HEK293 (cell line): ENCODE measurements around the gene CAMTA2.
A peak's percentile ranks its signal among the peaks of the same experiment; 100 is the strongest.

Experiments used
- CTCF ChIA-PET: fragments of 350-600 bp; formaldehyde crosslinking; extraction: SDS; loops from one replicate; lab custom pipeline; 2021; ENCODE audit warnings: antibody characterized with exemption; lab: Yijun Ruan, JAX
- POLR2A ChIA-PET: fragments of 300-600 bp; formaldehyde crosslinking; extraction: SDS; loops from one replicate; lab custom pipeline; 2020; ENCODE audit warnings: antibody characterized with exemption, inconsistent platforms; lab: Yijun Ruan, JAX
- H3K27ac ChIP-seq: fragments of 200-500 bp; sonication (Bioruptor generic); 2 replicates; pipeline ENCODE4 v1.5.1; 2014; ENCODE audit warnings: low read depth, low read length, control low read depth, inconsistent platforms; ENCODE audit errors: extremely low read depth
- H3K36me3 ChIP-seq, 2 experiments: fragments of 200-500 bp in 1 of 2; sonication (Bioruptor generic) in 1 of 2; 1 replicate in 1 of 2; 2 replicates in 1 of 2; pipeline ENCODE4 v1.5.1; 2014 to 2017; ENCODE audit warnings: inconsistent platforms in 2 of 2, low read length in 2 of 2; ENCODE audit not compliant: control insufficient read depth in 2 of 2, insufficient read depth in 1 of 2
- H3K4me1 ChIP-seq: fragments of 200-500 bp; sonication (Bioruptor generic); 2 replicates; pipeline ENCODE4 v1.5.1; 2014; ENCODE audit warnings: mild to moderate bottlenecking, low read length, inconsistent platforms; ENCODE audit not compliant: control insufficient read depth, insufficient read depth
- H3K4me3 ChIP-seq: 2 replicates; pipeline ENCODE4 v1.5.1; 2011; ENCODE audit warnings: low read depth, mild to moderate bottlenecking, control low read depth, low read length, moderate library complexity
- H3K9me3 ChIP-seq: fragments of 200-500 bp; sonication (Bioruptor generic); 2 replicates; pipeline ENCODE4 v1.5.1; 2014; ENCODE audit warnings: low read depth, low read length, inconsistent platforms; ENCODE audit not compliant: control insufficient read depth, insufficient read depth
- BCL11A ChIP-seq: fragments of 450-650 bp; formaldehyde crosslinking; IDR thresholded peaks from 2 replicates; pipeline ENCODE4 v1.5.1; 2016; ENCODE audit warnings: low read depth, missing biosample characterization, missing genetic modification characterization
- PRDM1 ChIP-seq: fragments of 450-650 bp; formaldehyde crosslinking; IDR thresholded peaks from 2 replicates; pipeline ENCODE4; 2016; ENCODE audit warnings: missing biosample characterization, missing genetic modification characterization
- SCRT1 ChIP-seq: fragments of 450-650 bp; formaldehyde crosslinking; IDR thresholded peaks from 2 replicates; pipeline ENCODE4 v1.5.1; 2016; ENCODE audit warnings: missing biosample characterization, missing genetic modification characterization, borderline replicate concordance
- SP3 ChIP-seq: fragments of 450-650 bp; formaldehyde crosslinking; IDR thresholded peaks from 2 replicates; pipeline ENCODE4 v1.5.1; 2016; ENCODE audit warnings: missing biosample characterization, missing genetic modification characterization
- SP7 ChIP-seq: fragments of 450-650 bp; formaldehyde crosslinking; IDR thresholded peaks from 2 replicates; pipeline ENCODE4 v1.5.1; 2016; ENCODE audit warnings: missing biosample characterization, missing genetic modification characterization
- YY1 ChIP-seq: fragments of 450-650 bp; formaldehyde crosslinking; IDR thresholded peaks from 2 replicates; pipeline ENCODE4 v1.5.1; 2018; ENCODE audit warnings: missing biosample characterization, missing genetic modification characterization
- ZBTB1 ChIP-seq: fragments of 450-650 bp; formaldehyde crosslinking; IDR thresholded peaks from 2 replicates; pipeline ENCODE4 v1.5.1; 2016; ENCODE audit warnings: missing biosample characterization, missing genetic modification characterization
- ZBTB17 ChIP-seq: fragments of 450-650 bp; formaldehyde crosslinking; IDR thresholded peaks from 2 replicates; pipeline ENCODE4 v1.5.1; 2016; ENCODE audit warnings: missing biosample characterization, missing genetic modification characterization
- ZBTB48 ChIP-seq: fragments of 450-650 bp; formaldehyde crosslinking; IDR thresholded peaks from 2 replicates; pipeline ENCODE4 v1.5.1; 2016; ENCODE audit warnings: missing biosample characterization, missing genetic modification characterization
- ZNF133 ChIP-seq: fragments of 450-650 bp; formaldehyde crosslinking; IDR thresholded peaks from 2 replicates; pipeline ENCODE4 v1.5.1; 2016; ENCODE audit warnings: missing biosample characterization, missing genetic modification characterization
- ZNF138 ChIP-seq: fragments of 450-650 bp; formaldehyde crosslinking; IDR thresholded peaks from 2 replicates; pipeline ENCODE4 v1.5.1; 2016; ENCODE audit warnings: missing biosample characterization, missing genetic modification characterization, borderline replicate concordance
- ZNF221 ChIP-seq: fragments of 450-650 bp; formaldehyde crosslinking; IDR thresholded peaks from 2 replicates; pipeline ENCODE4 v1.5.1; 2017; ENCODE audit warnings: missing biosample characterization, missing genetic modification characterization, borderline replicate concordance
- ZNF366 ChIP-seq: fragments of 450-650 bp; formaldehyde crosslinking; conservative IDR thresholded peaks from 2 replicates; pipeline ENCODE4 v1.5.1; 2016; ENCODE audit warnings: missing biosample characterization, missing genetic modification characterization
- ZNF391 ChIP-seq: fragments of 450-650 bp; formaldehyde crosslinking; IDR thresholded peaks from 2 replicates; pipeline ENCODE4 v1.5.1; 2016; ENCODE audit warnings: low read depth, missing biosample characterization, missing genetic modification characterization, borderline replicate concordance
- ZNF571 ChIP-seq: fragments of 450-650 bp; formaldehyde crosslinking; IDR thresholded peaks from 2 replicates; pipeline ENCODE4 v1.5.0; 2017; ENCODE audit warnings: missing biosample characterization, missing genetic modification characterization
- ZNF610 ChIP-seq: fragments of 450-650 bp; formaldehyde crosslinking; IDR thresholded peaks from 2 replicates; pipeline ENCODE4 v1.5.1; 2016; ENCODE audit warnings: missing biosample characterization, missing genetic modification characterization, borderline replicate concordance
- ZNF76 ChIP-seq: fragments of 450-650 bp; formaldehyde crosslinking; IDR thresholded peaks from 2 replicates; pipeline ENCODE4; 2016; ENCODE audit warnings: low read depth, missing biosample characterization, missing genetic modification characterization, borderline replicate concordance
- TF ChIP-seq, protein P1 (sequence below): fragments of 450-650 bp; formaldehyde crosslinking; IDR thresholded peaks from 2 replicates; pipeline ENCODE4 v1.5.0; 2017; ENCODE audit warnings: missing biosample characterization, missing genetic modification characterization, borderline replicate concordance
- TF ChIP-seq, protein P2 (sequence below): fragments of 450-650 bp; formaldehyde crosslinking; IDR thresholded peaks from 2 replicates; pipeline ENCODE4 v1.5.1; 2016; ENCODE audit warnings: missing biosample characterization, missing genetic modification characterization
- TF ChIP-seq, protein P3 (sequence below): fragments of 450-650 bp; formaldehyde crosslinking; IDR thresholded peaks from 2 replicates; pipeline ENCODE4 v1.5.1; 2016; ENCODE audit warnings: missing biosample characterization, missing genetic modification characterization
- TF ChIP-seq, protein P4 (sequence below): fragments of 450-650 bp; formaldehyde crosslinking; IDR thresholded peaks from 2 replicates; pipeline ENCODE4 v1.5.1; 2016; ENCODE audit warnings: missing biosample characterization, missing genetic modification characterization
- TF ChIP-seq, protein P5 (sequence below): fragments of 450-650 bp; IDR thresholded peaks from 2 replicates; pipeline ENCODE4 v1.5.1; 2018; ENCODE audit warnings: missing biosample characterization, mild to moderate bottlenecking, missing genetic modification characterization
- TF ChIP-seq, protein P6 (sequence below): fragments of 450-650 bp; formaldehyde crosslinking; IDR thresholded peaks from 2 replicates; pipeline ENCODE4 v1.5.1; 2016; ENCODE audit warnings: missing biosample characterization, missing genetic modification characterization

The CAMTA2 gene

DNA sequence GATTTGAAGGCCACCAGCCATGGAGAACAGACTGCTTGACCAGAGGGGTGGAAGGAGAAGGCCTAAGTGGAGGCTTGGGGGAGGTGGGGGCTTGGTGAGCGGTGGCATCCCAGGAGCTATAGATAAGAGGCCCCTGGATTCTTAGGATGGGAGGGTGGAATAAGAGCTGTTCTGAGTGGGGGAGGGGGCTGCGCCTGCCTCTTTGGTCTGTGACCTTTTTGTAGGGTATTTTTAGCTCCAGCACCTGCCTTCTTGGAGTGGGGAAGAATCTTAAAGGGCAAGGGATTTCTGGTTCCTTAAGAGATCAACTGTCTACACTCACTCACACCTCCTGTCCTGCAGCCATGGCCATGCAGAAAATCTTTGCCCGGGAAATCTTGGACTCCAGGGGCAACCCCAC lies 36.0 kb downstream of the CAMTA2 start (continued):
- TF ChIP-seq, protein P1, sequence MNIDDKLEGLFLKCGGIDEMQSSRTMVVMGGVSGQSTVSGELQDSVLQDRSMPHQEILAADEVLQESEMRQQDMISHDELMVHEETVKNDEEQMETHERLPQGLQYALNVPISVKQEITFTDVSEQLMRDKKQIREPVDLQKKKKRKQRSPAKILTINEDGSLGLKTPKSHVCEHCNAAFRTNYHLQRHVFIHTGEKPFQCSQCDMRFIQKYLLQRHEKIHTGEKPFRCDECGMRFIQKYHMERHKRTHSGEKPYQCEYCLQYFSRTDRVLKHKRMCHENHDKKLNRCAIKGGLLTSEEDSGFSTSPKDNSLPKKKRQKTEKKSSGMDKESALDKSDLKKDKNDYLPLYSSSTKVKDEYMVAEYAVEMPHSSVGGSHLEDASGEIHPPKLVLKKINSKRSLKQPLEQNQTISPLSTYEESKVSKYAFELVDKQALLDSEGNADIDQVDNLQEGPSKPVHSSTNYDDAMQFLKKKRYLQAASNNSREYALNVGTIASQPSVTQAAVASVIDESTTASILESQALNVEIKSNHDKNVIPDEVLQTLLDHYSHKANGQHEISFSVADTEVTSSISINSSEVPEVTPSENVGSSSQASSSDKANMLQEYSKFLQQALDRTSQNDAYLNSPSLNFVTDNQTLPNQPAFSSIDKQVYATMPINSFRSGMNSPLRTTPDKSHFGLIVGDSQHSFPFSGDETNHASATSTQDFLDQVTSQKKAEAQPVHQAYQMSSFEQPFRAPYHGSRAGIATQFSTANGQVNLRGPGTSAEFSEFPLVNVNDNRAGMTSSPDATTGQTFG: no peak
- TF ChIP-seq, protein P2, sequence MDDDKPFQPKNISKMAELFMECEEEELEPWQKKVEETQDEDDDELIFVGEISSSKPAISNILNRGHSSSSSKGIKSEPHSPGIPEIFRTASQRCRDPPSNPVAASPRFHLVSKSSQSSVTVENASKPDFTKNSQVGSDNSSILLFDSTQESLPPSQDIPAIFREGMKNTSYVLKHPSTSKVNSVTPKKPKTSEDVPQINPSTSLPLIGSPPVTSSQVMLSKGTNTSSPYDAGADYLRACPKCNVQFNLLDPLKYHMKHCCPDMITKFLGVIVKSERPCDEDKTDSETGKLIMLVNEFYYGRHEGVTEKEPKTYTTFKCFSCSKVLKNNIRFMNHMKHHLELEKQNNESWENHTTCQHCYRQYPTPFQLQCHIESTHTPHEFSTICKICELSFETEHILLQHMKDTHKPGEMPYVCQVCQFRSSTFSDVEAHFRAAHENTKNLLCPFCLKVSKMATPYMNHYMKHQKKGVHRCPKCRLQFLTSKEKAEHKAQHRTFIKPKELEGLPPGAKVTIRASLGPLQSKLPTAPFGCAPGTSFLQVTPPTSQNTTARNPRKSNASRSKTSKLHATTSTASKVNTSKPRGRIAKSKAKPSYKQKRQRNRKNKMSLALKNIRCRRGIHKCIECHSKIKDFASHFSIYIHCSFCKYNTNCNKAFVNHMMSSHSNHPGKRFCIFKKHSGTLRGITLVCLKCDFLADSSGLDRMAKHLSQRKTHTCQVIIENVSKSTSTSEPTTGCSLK (tag by site-specific recombination): no peak
- TF ChIP-seq ZNF133 (tag by site-specific recombination): no peak
- TF ChIP-seq, protein P3, sequence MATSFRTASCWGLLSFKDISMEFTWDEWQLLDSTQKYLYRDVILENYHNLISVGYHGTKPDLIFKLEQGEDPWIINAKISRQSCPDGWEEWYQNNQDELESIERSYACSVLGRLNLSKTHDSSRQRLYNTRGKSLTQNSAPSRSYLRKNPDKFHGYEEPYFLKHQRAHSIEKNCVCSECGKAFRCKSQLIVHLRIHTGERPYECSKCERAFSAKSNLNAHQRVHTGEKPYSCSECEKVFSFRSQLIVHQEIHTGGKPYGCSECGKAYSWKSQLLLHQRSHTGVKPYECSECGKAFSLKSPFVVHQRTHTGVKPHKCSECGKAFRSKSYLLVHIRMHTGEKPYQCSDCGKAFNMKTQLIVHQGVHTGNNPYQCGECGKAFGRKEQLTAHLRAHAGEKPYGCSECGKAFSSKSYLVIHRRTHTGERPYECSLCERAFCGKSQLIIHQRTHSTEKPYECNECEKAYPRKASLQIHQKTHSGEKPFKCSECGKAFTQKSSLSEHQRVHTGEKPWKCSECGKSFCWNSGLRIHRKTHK (tag by site-specific recombination): no peak
- no peak for TF ChIP-seq SCRT1 (tag by site-specific recombination)
- TF ChIP-seq ZBTB48: no peak
- no peak for TF ChIP-seq ZNF138 (tag by site-specific recombination)
- no peak for TF ChIP-seq BCL11A (tag by site-specific recombination)
- TF ChIP-seq PRDM1 (tag by site-specific recombination): no peak
- TF ChIP-seq ZNF391 (tag by site-specific recombination): no peak
- TF ChIP-seq, all 188 proteins: peak for 0

DNA sequence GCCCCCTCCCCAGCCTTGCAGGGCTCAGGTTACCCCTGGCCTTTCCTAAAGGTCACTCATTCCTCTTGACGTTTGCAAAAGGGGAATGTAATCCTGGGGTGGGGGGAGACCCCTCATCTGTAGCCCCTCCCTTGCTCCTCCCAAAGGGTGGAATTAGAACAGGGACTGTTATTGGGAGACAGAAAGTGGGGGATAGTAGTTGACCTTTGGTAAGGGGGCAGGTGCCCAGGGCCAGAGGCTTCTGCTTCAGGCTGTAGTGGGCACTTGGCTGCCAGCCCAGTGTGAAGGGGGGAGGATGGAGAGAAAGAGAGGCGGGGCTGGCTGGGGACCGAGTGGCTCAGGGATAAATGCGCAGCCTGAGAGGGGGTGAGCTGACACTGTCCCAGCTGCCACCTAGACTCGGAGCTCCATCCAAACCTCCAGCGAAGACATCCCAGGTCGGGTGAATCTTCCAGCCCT lies 36.7 kb downstream of the CAMTA2 start, which contains the start of gene ENO3:
Gene ENO3 (plus strand): TSS at position 374 of the 459 bp plus-strand sequence. CDS start 711 bp downstream, outside the sequence.
- peaks cover 2 to 16% of the 10 kb centered on the region in 2 experiments; a peak in 2 of 3 replicates for H3K36me3 ChIP-seq
- H3K9me3 ChIP-seq: no peaks in the 10 kb centered on the region
- peaks cover 16% of the 10 kb centered on the region for H3K4me1 ChIP-seq
- ChIA-PET CTCF (interaction anchor here (1.1 to 1.5 kb wide), 2 partner anchors 42 to 489 kb away, joined by 3 to 4 read pairs; no protein-coding TSS in a partner anchor), POLR2A (interaction anchor here (0.9 to 17.9 kb wide), 6 partner anchors 8 to 47 kb away, joined by 3 to 358 read pairs (median 4); partner anchors contain the start of genes INCA1, KIF1C, RNF167 and SLC25A11)
- H3K27ac ChIP-seq: peak within 1 kb of the TSS; percentile 99
- H3K4me3 ChIP-seq: peak within 1 kb of the TSS; percentile 29
- TF ChIP-seq YY1 (tag by site-specific recombination): no peak
- TF ChIP-seq, protein P4, sequence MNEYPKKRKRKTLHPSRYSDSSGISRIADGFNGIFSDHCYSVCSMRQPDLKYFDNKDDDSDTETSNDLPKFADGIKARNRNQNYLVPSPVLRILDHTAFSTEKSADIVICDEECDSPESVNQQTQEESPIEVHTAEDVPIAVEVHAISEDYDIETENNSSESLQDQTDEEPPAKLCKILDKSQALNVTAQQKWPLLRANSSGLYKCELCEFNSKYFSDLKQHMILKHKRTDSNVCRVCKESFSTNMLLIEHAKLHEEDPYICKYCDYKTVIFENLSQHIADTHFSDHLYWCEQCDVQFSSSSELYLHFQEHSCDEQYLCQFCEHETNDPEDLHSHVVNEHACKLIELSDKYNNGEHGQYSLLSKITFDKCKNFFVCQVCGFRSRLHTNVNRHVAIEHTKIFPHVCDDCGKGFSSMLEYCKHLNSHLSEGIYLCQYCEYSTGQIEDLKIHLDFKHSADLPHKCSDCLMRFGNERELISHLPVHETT: 0 out of 2 replicates have a peak, but pooled peaks have one; percentile 3
- no peak for TF ChIP-seq ZBTB1 (tag by site-specific recombination)
- TF ChIP-seq, protein P5, sequence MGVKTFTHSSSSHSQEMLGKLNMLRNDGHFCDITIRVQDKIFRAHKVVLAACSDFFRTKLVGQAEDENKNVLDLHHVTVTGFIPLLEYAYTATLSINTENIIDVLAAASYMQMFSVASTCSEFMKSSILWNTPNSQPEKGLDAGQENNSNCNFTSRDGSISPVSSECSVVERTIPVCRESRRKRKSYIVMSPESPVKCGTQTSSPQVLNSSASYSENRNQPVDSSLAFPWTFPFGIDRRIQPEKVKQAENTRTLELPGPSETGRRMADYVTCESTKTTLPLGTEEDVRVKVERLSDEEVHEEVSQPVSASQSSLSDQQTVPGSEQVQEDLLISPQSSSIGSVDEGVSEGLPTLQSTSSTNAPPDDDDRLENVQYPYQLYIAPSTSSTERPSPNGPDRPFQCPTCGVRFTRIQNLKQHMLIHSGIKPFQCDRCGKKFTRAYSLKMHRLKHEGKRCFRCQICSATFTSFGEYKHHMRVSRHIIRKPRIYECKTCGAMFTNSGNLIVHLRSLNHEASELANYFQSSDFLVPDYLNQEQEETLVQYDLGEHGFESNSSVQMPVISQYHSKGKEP: no peak
- TF ChIP-seq ZNF571 (tag by site-specific recombination): no peak
- no peak for TF ChIP-seq ZNF221 (tag by site-specific recombination)
- peak; percentile 76 for TF ChIP-seq ZNF366
- TF ChIP-seq ZNF610: no peak
- 0 out of 2 replicates have a peak, but pooled peaks have one; percentile 22 for TF ChIP-seq ZNF76
- peak; percentile 41; the same call in 1 of the 2 replicates for TF ChIP-seq SP3
- TF ChIP-seq SP7 (tag by site-specific recombination): no peak
- peak; percentile 29; the same call in 1 of the 2 replicates for TF ChIP-seq ZBTB17
- TF ChIP-seq, protein P6, sequence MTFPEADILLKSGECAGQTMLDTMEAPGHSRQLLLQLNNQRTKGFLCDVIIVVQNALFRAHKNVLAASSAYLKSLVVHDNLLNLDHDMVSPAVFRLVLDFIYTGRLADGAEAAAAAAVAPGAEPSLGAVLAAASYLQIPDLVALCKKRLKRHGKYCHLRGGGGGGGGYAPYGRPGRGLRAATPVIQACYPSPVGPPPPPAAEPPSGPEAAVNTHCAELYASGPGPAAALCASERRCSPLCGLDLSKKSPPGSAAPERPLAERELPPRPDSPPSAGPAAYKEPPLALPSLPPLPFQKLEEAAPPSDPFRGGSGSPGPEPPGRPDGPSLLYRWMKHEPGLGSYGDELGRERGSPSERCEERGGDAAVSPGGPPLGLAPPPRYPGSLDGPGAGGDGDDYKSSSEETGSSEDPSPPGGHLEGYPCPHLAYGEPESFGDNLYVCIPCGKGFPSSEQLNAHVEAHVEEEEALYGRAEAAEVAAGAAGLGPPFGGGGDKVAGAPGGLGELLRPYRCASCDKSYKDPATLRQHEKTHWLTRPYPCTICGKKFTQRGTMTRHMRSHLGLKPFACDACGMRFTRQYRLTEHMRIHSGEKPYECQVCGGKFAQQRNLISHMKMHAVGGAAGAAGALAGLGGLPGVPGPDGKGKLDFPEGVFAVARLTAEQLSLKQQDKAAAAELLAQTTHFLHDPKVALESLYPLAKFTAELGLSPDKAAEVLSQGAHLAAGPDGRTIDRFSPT (tag by site-specific recombination): 0 out of 2 replicates have a peak, but pooled peaks have one; percentile 20
- TF ChIP-seq ZBTB48: peak; percentile 41; the same call in 1 of the 2 replicates
